HCT116 (cell line): ENCODE data around the gene IGFBP6.

Experiments used
- CTCF ChIP-seq, 3 experiments: fragments of 200-600 bp in 1 of 3; sonication (generic) in 1 of 3; IDR thresholded peaks in 2 of 3; conservative IDR thresholded peaks in 1 of 3; 2 replicates each; pipeline ENCODE4 v1.5.1; 2012 to 2017; ENCODE audit warnings: low read depth in 2 of 3, low read length in 2 of 3, antibody characterized with exemption in 1 of 3, borderline replicate concordance in 1 of 3, control low read depth in 1 of 3, mild to moderate bottlenecking in 1 of 3, mixed read lengths in 1 of 3, mixed run types in 1 of 3, moderate library complexity in 1 of 3; ENCODE audit not compliant: insufficient read depth in 1 of 3
- POLR2A ChIP-seq: IDR thresholded peaks from 2 replicates; pipeline ENCODE4 v1.7.0; 2011; ENCODE audit warnings: borderline replicate concordance; ENCODE audit not compliant: insufficient read depth, insufficient read length; ENCODE audit errors: extremely low read depth
- ZFX ChIP-seq: fragments of 450-650 bp; IDR thresholded peaks from 2 replicates; pipeline ENCODE4 v1.6.1; 2017

- no peak for TF ChIP-seq ZFX
- TF ChIP-seq CTCF (IDR thresholded peaks at IDR 0.05 in 2 of 3, conservative IDR thresholded peaks at IDR 0.05 in 1 of 3; ENCODE audit: borderline replicate concordance in 1 of 3, insufficient read depth in 1 of 3, low read depth in 2 of 3, low read length in 2 of 3), result no peak
- no peak for TF ChIP-seq POLR2A
Measured at GRCh38 chr12:53147181-53147580, 49.7 kb downstream of the IGFBP6 start.
